ENCODE measurements around the gene DSCAM. TPM values are rescaled to one million over a fixed set of nuclear protein-coding genes. Genes with fewer than 3 reads are reported as not detected.

Gene DSCAM
- total RNA-seq, 1 donor = not detected

DNA sequence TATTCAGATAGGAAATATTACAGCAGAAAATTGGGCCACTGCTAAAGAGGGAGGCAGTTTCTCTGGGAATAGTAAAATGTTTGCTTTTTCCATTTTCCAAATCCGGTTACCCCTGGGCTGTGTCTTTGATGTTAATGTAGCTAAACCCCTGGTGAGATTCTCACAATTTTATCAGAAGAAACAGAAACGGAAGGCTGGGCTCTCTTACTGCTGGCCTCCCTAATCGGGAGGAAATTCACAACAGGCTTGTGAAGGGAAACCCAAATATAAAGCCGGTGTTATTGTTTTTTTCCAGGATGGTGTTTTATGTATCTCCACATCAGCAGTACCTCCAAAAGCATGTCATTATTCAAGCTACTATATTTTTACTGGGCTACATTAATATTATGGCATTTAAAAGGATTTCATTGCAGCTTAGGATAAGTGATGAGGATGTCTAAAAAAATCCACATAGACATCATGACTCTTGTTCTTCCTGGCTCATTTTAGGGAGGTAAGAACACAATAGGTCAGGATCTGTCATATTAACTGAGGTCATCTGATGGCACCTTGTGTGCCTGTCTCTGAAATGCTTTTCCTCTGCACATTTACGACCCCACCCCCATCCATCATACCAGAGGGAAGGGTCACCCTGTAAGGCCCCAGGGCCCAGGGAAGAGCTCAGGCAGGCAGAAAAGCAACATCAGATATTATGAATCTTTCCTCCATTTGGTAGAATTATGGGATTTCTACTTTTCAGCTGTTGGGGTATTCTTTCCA lies 158.7 kb downstream of the DSCAM start:
- H3K4me3 ChIP-seq (ENCODE audit: low read depth, low read length) = no peak overlapping the region
- no peak for DNase-seq (ENCODE audit: low read depth)
- TF ChIP-seq, protein P1, sequence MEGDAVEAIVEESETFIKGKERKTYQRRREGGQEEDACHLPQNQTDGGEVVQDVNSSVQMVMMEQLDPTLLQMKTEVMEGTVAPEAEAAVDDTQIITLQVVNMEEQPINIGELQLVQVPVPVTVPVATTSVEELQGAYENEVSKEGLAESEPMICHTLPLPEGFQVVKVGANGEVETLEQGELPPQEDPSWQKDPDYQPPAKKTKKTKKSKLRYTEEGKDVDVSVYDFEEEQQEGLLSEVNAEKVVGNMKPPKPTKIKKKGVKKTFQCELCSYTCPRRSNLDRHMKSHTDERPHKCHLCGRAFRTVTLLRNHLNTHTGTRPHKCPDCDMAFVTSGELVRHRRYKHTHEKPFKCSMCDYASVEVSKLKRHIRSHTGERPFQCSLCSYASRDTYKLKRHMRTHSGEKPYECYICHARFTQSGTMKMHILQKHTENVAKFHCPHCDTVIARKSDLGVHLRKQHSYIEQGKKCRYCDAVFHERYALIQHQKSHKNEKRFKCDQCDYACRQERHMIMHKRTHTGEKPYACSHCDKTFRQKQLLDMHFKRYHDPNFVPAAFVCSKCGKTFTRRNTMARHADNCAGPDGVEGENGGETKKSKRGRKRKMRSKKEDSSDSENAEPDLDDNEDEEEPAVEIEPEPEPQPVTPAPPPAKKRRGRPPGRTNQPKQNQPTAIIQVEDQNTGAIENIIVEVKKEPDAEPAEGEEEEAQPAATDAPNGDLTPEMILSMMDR (IDR thresholded peaks at IDR 0.05; ENCODE audit: insufficient read depth, low read depth, low read length) = no peak

DNA sequence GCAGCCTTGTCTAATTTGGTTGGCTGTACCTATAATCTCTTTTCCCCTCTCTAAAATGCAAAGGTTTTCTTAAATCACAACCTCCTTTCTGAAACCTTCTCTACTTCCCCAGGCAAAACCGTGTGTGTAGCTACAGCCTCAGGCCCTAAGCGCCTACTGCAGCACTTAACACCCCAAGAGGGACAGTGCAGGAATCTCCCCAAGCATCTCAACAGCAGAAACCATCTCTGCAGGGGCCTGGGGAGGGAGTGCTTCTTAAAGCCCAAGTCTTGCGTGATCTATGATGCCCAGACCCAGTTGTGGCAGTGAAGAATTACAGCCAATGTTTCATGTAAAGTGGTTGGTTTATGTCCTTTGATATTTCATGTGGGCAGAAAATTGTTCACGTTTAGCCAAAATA lies 159.3 kb downstream of the DSCAM start:
- TF ChIP-seq, protein P1 (IDR thresholded peaks at IDR 0.05; ENCODE audit: insufficient read depth, low read depth, low read length) = no peak
- H3K4me3 ChIP-seq (ENCODE audit: low read depth, low read length) = no peak overlapping the region
- no peak for DNase-seq (ENCODE audit: low read depth)

DNA sequence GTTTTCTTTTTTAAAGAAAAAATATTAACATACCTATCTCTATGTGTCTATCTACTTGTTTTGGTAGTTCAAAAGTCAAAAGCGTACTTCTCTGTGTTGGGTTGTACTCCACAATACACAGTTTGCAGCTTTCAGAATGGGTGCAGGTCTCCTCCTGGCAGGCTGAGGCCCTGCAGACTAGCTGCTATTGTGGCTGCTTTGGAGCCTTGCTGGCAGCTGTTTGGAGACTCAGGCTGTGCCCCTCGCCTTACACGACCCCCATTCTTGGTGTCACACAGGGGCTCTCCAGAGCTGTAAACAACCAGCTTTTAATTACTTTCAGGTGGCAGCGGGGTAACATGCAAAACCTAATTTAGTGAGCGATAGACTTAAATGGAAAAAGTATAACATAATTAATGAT lies 160.4 kb downstream of the DSCAM start:
- H3K4me3 ChIP-seq (ENCODE audit: low read depth, low read length) = no peak overlapping the region
- no peak for DNase-seq (ENCODE audit: low read depth)
- TF ChIP-seq, protein P1 (IDR thresholded peaks at IDR 0.05; ENCODE audit: insufficient read depth, low read depth, low read length) = no peak

- no peak overlapping the region for H3K4me3 ChIP-seq (ENCODE audit: low read depth, low read length)
- TF ChIP-seq, protein P1 (IDR thresholded peaks at IDR 0.05; ENCODE audit: insufficient read depth, low read depth, low read length) = no peak
- no peak for DNase-seq (ENCODE audit: low read depth)
Measured at GRCh38 chr21:40685141-40685540, 161.8 kb downstream of the DSCAM start.

DNA sequence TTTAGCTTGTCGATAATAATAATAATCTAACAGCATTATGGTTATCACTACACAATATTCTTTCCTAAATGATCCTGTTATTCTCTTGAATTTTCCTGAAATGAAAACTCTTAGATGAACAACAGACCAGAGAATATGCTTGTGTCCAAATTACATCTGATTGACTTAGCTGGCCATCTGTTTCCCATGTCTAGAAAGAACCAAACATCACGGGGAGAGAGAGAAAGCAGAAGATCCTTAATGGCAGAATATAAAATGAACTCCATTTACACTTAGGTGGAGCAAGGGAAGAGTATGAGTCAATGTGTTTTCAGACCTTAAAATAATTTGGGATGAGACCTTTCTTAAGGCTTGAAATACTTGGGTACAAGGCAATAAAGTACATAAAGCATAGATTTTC lies 162.2 kb downstream of the DSCAM start:
- TF ChIP-seq, protein P1 (IDR thresholded peaks at IDR 0.05; ENCODE audit: insufficient read depth, low read depth, low read length) = no peak
- no peak overlapping the region for H3K4me3 ChIP-seq (ENCODE audit: low read depth, low read length)
- no peak for DNase-seq (ENCODE audit: low read depth)

- TF ChIP-seq, protein P1 (IDR thresholded peaks at IDR 0.05; ENCODE audit: insufficient read depth, low read depth, low read length) = no peak
- no peak overlapping the region for H3K4me3 ChIP-seq (ENCODE audit: low read depth, low read length)
- no peak for DNase-seq (ENCODE audit: low read depth)
Measured at GRCh38 chr21:40683349-40683748, 163.6 kb downstream of the DSCAM start.
